Caco-2 (cell line): ENCODE results near the gene GLT1D1. TPM values are rescaled to one million over a fixed set of nuclear protein-coding genes. Genes with fewer than 3 reads are reported as not detected.

Source experiments
- BruUV-seq: library from RNA; stranded (reverse); fragments of 400-500 nt; replicated peaks from 2 replicates; lab custom pipeline; 2021; lab: Mats Ljungman, UMichigan
- CTCF ChIA-PET: fragments of 300-600 bp; sonication (Branson Sonifier 250); formaldehyde crosslinking; loops from one replicate; lab custom pipeline; 2022; ENCODE audit warnings: antibody characterized with exemption; lab: Charles Lee
- POLR2A ChIA-PET: fragments of 300-600 bp; sonication (Branson Sonifier 250); formaldehyde crosslinking; loops from one replicate; lab custom pipeline; 2022; ENCODE audit warnings: antibody characterized with exemption; lab: Charles Lee
- DNase-seq, 2 experiments: peaks; one replicate each; pipeline versions ENCODE4 v3.0.0 to v3.0.0-alpha.2; 2020 to 2022
- H3K27me3 ChIP-seq: replicated peaks from 2 replicates; pipeline ENCODE4 v1.6.0; 2011; ENCODE audit warnings: low read length; ENCODE audit not compliant: control insufficient read depth, insufficient read depth
- H3K36me3 ChIP-seq: 2 replicates; pipeline ENCODE4 v1.5.1; 2011; ENCODE audit warnings: low read length; ENCODE audit not compliant: control insufficient read depth, insufficient read depth
- H3K4me1 ChIP-seq: fragments of 250-450 bp; sonication (Bioruptor Pico); 2 replicates; pipeline ENCODE4 v1.5.1; 2020; ENCODE audit warnings: mild to moderate bottlenecking
- H3K4me3 ChIP-seq: 2 replicates; pipeline ENCODE4 v1.5.1; 2011; ENCODE audit warnings: low read depth, mild to moderate bottlenecking, control low read depth, low read length
- H3K9me3 ChIP-seq: fragments of 250-450 bp; sonication (Bioruptor Pico); 2 replicates; pipeline ENCODE4 v1.5.1; 2020; ENCODE audit warnings: mild to moderate bottlenecking, moderate library complexity
- H3K27ac Mint-ChIP-seq: one replicate; pipeline ENCODE4 v1.8.0; 2022; ENCODE audit warnings: mixed read lengths; ENCODE audit not compliant: unreplicated experiment
- H3K27me3 Mint-ChIP-seq: one replicate; pipeline ENCODE4 v1.8.0; 2022; ENCODE audit warnings: mixed read lengths; ENCODE audit not compliant: insufficient read depth, unreplicated experiment
- H3K36me3 Mint-ChIP-seq: one replicate; pipeline ENCODE4 v1.8.0; 2022; ENCODE audit warnings: mild to moderate bottlenecking, mixed read lengths; ENCODE audit not compliant: insufficient read depth, unreplicated experiment
- H3K4me1 Mint-ChIP-seq: one replicate; pipeline ENCODE4 v1.8.0; 2022; ENCODE audit warnings: low read depth, mixed read lengths; ENCODE audit not compliant: unreplicated experiment
- H3K4me3 Mint-ChIP-seq: one replicate; pipeline ENCODE4 v1.8.0; 2022; ENCODE audit warnings: mild to moderate bottlenecking, moderate library complexity, mixed read lengths; ENCODE audit not compliant: unreplicated experiment
- H3K9me3 Mint-ChIP-seq: one replicate; pipeline ENCODE4 v1.8.0; 2022; ENCODE audit warnings: mixed read lengths; ENCODE audit not compliant: unreplicated experiment
- CTCF ChIP-seq, 2 experiments: fragments of 200-600 bp in 1 of 2; IDR thresholded peaks; 1 replicate in 1 of 2; 2 replicates in 1 of 2; pipeline versions ENCODE4 v1.5.1 to v1.8.0; 2011 to 2022; ENCODE audit warnings: antibody characterized with exemption in 1 of 2, control low read depth in 1 of 2, inconsistent platforms in 1 of 2, low read depth in 1 of 2, low read length in 1 of 2, mild to moderate bottlenecking in 1 of 2, moderate library complexity in 1 of 2; ENCODE audit not compliant: insufficient read depth in 1 of 2, severe bottlenecking in 1 of 2, unreplicated experiment in 1 of 2
- intact Hi-C: fragments of 100-400 bp; cut with micrococcal nuclease; formaldehyde crosslinking; loops from one replicate; pipeline ENCODE4 v1.10.0; 2022; ENCODE audit not compliant: unreplicated experiment
- total RNA-seq: library from RNA; stranded (reverse); gene quantifications from 2 replicates; pipeline ENCODE4 v1.2.3, GENCODE V29; 2022

The GLT1D1 gene
- total RNA-seq, 1 experiment from 2014 or later, result not detected

DNA sequence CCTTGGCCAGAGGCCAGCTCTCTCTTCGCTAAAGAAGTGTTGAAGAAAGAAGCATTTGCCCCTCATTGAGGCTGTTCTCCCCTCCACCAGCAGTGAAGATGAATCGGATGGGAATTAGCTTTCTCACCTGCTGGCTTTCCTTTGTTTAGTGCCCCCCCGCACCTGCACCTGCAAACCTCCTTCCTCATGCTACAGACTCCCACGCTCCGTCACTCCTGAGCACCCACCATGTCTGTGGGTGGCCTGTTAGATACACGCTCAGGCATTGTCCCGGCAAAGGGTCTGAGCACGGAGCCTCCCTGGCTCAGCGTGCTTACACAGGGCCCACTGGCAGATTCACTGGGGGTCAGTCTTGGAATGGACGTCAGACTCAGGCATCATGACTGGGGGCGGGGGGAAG, 121.6 kb downstream of the GLT1D1 start:
- CTCF ChIA-PET, result no interaction called here
- Mint-ChIP-seq H3K4me1 (no peaks in the 10 kb centered on the region), H3K27ac (no peak overlapping the region), H3K36me3 (no peaks in the 10 kb centered on the region), H3K9me3 (no peaks in the 10 kb centered on the region), H3K27me3 (peaks cover 12% of the 10 kb centered on the region), H3K4me3 (no peak overlapping the region)
- H3K4me1 ChIP-seq, result no peaks in the 10 kb centered on the region
- BruUV-seq, result no TSS peak
- no peak overlapping the region for H3K4me3 ChIP-seq
- H3K27me3 ChIP-seq, result no peaks in the 10 kb centered on the region
- H3K9me3 ChIP-seq, result no peaks in the 10 kb centered on the region
- DNase-seq, result no peak
- no peak for TF ChIP-seq CTCF (IDR thresholded peaks at IDR 0.05; ENCODE audit: insufficient read depth in 1 of 2, low read depth in 1 of 2, low read length in 1 of 2, severe bottlenecking in 1 of 2, unreplicated experiment in 1 of 2)
- intact Hi-C loops, result no loop called here
- POLR2A ChIA-PET, result interaction anchor here (0.6 kb wide), 1 partner anchor 116 kb away, joined by 7 read pairs; no protein-coding TSS in a partner anchor
- H3K36me3 ChIP-seq, result no peaks in the 10 kb centered on the region

GRCh38 chr12:128976120-128976738, 123.0 kb downstream of the GLT1D1 start:
- no TSS peak for BruUV-seq
- no peak overlapping the region for H3K27ac Mint-ChIP-seq
- intact Hi-C loops, result no loop called here
- H3K4me3 Mint-ChIP-seq, result no peak overlapping the region
- no peak overlapping the region for H3K4me3 ChIP-seq
- no peak for TF ChIP-seq CTCF (IDR thresholded peaks at IDR 0.05; ENCODE audit: insufficient read depth in 1 of 2, low read depth in 1 of 2, low read length in 1 of 2, severe bottlenecking in 1 of 2, unreplicated experiment in 1 of 2)
- H3K9me3 ChIP-seq, result no peaks in the 10 kb centered on the region
- no peaks in the 10 kb centered on the region for H3K36me3 Mint-ChIP-seq
- DNase-seq, result no peak
- H3K9me3 Mint-ChIP-seq, result no peaks in the 10 kb centered on the region
- peaks cover 8% of the 10 kb centered on the region for H3K27me3 Mint-ChIP-seq
- POLR2A ChIA-PET, result no interaction called here
- H3K27me3 ChIP-seq, result no peaks in the 10 kb centered on the region
- H3K36me3 ChIP-seq, result no peaks in the 10 kb centered on the region
- CTCF ChIA-PET, result no interaction called here
- H3K4me1 Mint-ChIP-seq, result no peaks in the 10 kb centered on the region
- no peaks in the 10 kb centered on the region for H3K4me1 ChIP-seq

- Mint-ChIP-seq H3K36me3 (no peaks in the 10 kb centered on the region), H3K9me3 (no peaks in the 10 kb centered on the region), H3K4me1 (no peaks in the 10 kb centered on the region), H3K27me3 (peaks cover 11% of the 10 kb centered on the region), H3K27ac (no peak overlapping the region), H3K4me3 (no peak overlapping the region)
- no peaks in the 10 kb centered on the region for H3K27me3 ChIP-seq
- intact Hi-C loops, result no loop called here
- no peak for TF ChIP-seq CTCF (IDR thresholded peaks at IDR 0.05; ENCODE audit: insufficient read depth in 1 of 2, low read depth in 1 of 2, low read length in 1 of 2, severe bottlenecking in 1 of 2, unreplicated experiment in 1 of 2)
- no peaks in the 10 kb centered on the region for H3K9me3 ChIP-seq
- H3K4me1 ChIP-seq, result no peaks in the 10 kb centered on the region
- no peak for DNase-seq
- no peak overlapping the region for H3K4me3 ChIP-seq
- H3K36me3 ChIP-seq, result no peaks in the 10 kb centered on the region
- no TSS peak for BruUV-seq
- ChIA-PET POLR2A (no interaction called here), CTCF (no interaction called here)
These were observed 124.2 kb downstream of the GLT1D1 start for GRCh38 chr12:128977441-128977840.
